ENCODE measurements around the gene HOXA3.

- TF ChIP-seq CTCF (IDR thresholded peaks at IDR 0.05) (no peak), POLR2A (IDR thresholded peaks at IDR 0.05) (no peak)
Observed at GRCh38 chr7:27192546-27193334, 40.4 kb upstream of the HOXA3 start.
